Dendritic cell treated with granulocyte-macrophage colony-stimulating factor and Interleukin-4, amounts not matched to agents 40 ng/mL and 50 ng/mL, for 4 days (primary cell): ENCODE data around the gene CYB5R3.
"Not testable (repeated sequence)": the region's sequence is repeated elsewhere in the genome, so short reads cannot be mapped to it uniquely, and the experiment has no call there.

Experiments used
- H3K27ac Mint-ChIP-seq: one replicate; pipeline ENCODE4 v1.8.0; 2022; ENCODE audit warnings: mild to moderate bottlenecking, mixed read lengths
- H3K27me3 Mint-ChIP-seq: one replicate; pipeline ENCODE4 v1.8.0; 2022; ENCODE audit warnings: mild to moderate bottlenecking, mixed read lengths
- H3K36me3 Mint-ChIP-seq: one replicate; pipeline ENCODE4 v1.8.0; 2022; ENCODE audit warnings: low read depth, mixed read lengths
- H3K4me1 Mint-ChIP-seq: one replicate; pipeline ENCODE4 v1.8.0; 2022; ENCODE audit warnings: low read depth, mixed read lengths
- H3K4me3 Mint-ChIP-seq: one replicate; pipeline ENCODE4 v1.8.0; 2022; ENCODE audit warnings: mild to moderate bottlenecking, moderate library complexity, mixed read lengths
- H3K9me3 Mint-ChIP-seq: one replicate; pipeline ENCODE4 v1.8.0; 2022; ENCODE audit warnings: mixed read lengths
- intact Hi-C: fragments of 100-400 bp; cut with micrococcal nuclease; formaldehyde crosslinking; loops from one replicate; pipeline ENCODE4 v1.15.0; 2022

CYB5R3 gene

GRCh38 chr22:42577141-42577540 is 72.1 kb downstream of the CYB5R3 start:
- Mint-ChIP-seq H3K36me3 (peaks cover 70% of the 10 kb centered on the region), H3K4me1 (peaks cover 13% of the 10 kb centered on the region)
- H3K4me3 Mint-ChIP-seq, H3K27me3 Mint-ChIP-seq, H3K9me3 Mint-ChIP-seq, intact Hi-C loops, H3K27ac Mint-ChIP-seq: not testable (repeated sequence)

DNA sequence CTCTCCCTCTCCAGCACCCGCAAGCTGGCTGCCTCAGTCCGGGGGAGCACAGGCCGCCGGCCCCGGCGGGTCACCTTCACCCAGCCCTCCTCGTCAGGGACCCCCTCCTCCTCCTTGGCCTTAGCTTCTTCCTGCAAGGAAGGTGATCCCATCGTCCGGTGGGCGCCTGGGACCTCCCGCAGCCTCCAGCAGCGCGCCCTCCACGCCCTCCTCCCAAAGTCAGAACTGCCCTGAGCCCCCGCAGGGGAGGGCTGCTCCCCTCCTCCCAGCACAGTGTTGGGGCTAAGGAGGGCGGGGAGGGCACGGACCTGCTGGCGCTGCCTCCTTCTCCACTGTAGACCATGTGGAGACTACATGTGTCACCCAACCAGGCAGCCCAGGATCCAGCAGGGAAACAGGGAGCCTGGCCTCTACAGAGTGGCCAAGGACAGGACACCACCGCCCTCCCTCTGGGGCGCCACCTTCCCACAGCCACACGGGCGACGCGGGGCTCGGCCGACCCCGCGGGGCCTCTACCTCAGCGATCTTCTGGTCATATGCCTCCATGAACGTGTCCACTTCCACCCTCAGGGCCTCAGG is 73.1 kb downstream of the CYB5R3 start:
- H3K4me1 Mint-ChIP-seq, H3K27me3 Mint-ChIP-seq, H3K9me3 Mint-ChIP-seq, intact Hi-C loops, H3K4me3 Mint-ChIP-seq, H3K27ac Mint-ChIP-seq: not testable (repeated sequence)
- peaks cover 71% of the 10 kb centered on the region for H3K36me3 Mint-ChIP-seq

DNA sequence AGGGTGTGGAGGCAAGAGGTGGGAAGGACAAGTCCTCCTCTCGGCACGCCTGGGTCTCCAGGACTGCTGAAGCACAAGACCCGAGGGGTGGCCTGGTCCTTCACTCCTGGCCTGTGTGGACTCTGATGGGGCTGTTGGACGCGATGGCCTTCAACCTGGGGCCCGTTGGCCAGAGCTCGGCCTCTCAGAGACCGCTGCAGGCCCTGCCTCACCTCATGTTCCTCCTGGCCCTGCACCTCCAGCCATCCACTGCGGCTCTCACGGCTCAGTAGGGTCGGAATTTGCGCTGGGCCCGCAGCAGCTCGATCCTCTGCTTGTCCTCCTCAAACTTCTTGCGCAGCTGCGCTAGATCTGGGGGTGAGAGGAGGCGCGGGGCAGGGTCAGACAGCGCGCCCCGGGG is 74.7 kb downstream of the CYB5R3 start:
- H3K27me3 Mint-ChIP-seq, intact Hi-C loops, H3K4me1 Mint-ChIP-seq, H3K27ac Mint-ChIP-seq, H3K9me3 Mint-ChIP-seq, H3K4me3 Mint-ChIP-seq: not testable (repeated sequence)
- H3K36me3 Mint-ChIP-seq, result peaks cover 84% of the 10 kb centered on the region

DNA sequence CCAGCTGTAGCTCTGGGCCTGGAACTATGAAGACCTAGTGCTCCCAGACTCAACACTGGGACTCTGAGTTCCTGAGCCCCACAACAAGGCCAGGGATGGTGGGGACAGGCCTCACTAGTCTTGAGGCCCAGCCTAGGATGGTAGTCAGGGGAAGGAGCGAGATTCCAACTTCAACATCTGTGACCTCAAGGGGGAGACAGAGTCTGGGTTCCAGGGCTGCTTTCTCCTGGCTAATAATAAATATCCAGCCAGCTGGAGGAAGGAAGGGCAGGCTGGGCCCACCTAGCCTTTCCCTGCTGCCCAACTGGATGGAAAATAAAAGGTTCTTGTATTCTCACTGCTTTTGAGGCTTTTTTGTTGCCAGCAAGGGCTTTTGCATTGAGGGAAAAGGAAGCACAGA is 75.1 kb downstream of the CYB5R3 start:
- H3K27ac Mint-ChIP-seq, H3K27me3 Mint-ChIP-seq, H3K9me3 Mint-ChIP-seq, H3K4me3 Mint-ChIP-seq, intact Hi-C loops, H3K4me1 Mint-ChIP-seq: not testable (repeated sequence)
- H3K36me3 Mint-ChIP-seq, result peaks cover 86% of the 10 kb centered on the region

DNA sequence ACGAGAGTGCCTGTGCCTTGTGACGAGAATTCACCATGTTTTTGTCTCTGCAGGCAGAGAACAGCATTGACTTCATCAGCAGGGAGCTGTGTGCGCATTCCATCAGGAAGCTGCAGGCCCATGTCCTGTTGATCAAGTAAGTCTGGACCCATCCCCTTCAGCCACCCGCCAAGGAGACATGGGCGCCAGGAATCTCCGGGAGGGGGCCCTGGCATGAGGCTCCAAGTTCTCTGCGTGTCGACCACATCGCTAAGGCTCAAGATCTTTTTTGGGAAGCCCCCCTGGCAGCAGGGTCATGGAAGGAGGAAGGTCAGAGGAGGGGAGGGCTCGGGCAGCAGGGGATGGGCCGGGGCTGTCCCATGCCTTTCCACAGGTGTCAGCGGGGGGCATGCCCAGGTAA is 78.1 kb downstream of the CYB5R3 start:
- intact Hi-C loops, H3K27me3 Mint-ChIP-seq, H3K4me3 Mint-ChIP-seq, H3K9me3 Mint-ChIP-seq, H3K4me1 Mint-ChIP-seq, H3K27ac Mint-ChIP-seq: not testable (repeated sequence)
- H3K36me3 Mint-ChIP-seq, result peaks cover 61% of the 10 kb centered on the region

DNA sequence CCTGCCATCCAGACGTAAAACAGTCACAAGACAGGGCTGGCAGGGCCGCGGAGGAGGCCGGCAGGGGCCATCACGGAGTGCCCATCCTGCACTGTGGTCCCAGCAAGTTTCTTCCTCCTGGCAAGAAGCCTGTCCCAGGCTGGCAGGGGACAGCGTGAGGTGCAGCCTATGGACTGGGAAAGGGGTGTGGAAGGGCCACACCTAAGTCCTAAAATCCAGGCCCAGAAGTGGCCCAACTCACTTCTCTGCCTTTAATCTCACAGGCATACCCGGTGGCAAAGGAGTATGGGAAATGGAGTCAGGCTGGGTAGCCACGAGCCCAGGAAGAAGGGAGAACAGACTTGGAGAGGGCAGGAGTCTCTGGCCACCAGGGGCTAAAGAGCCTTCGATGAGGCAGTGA is 78.6 kb downstream of the CYB5R3 start:
- peaks cover 57% of the 10 kb centered on the region for H3K36me3 Mint-ChIP-seq
- intact Hi-C loops, H3K27ac Mint-ChIP-seq, H3K9me3 Mint-ChIP-seq, H3K27me3 Mint-ChIP-seq, H3K4me3 Mint-ChIP-seq, H3K4me1 Mint-ChIP-seq: not testable (repeated sequence)

GRCh38 chr22:42567950-42568349 is 81.2 kb downstream of the CYB5R3 start:
- intact Hi-C loops, H3K27me3 Mint-ChIP-seq, H3K9me3 Mint-ChIP-seq, H3K4me3 Mint-ChIP-seq, H3K27ac Mint-ChIP-seq, H3K4me1 Mint-ChIP-seq: not testable (repeated sequence)
- peaks cover 34% of the 10 kb centered on the region for H3K36me3 Mint-ChIP-seq
